ENCODE data around the gene STARD4. TPM values are rescaled to one million over a fixed set of nuclear protein-coding genes. Genes with fewer than 3 reads are reported as not detected.
A peak's percentile ranks its signal among the peaks of the same experiment; 100 is the strongest.

Gene STARD4, protein sequence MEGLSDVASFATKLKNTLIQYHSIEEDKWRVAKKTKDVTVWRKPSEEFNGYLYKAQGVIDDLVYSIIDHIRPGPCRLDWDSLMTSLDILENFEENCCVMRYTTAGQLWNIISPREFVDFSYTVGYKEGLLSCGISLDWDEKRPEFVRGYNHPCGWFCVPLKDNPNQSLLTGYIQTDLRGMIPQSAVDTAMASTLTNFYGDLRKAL
- 66.9 and 92.2 TPM in 2 replicates for total RNA-seq (2016; rRNA removed; fragmentation: Illumina TruSeq; extraction: Trizol)
- 7.4 and 7.8 TPM in 2 replicates for total RNA-seq (2016; cell fraction: cytosol; rRNA removed; fragmentation: Illumina TruSeq; extraction: Trizol; ENCODE audit: low read depth)
- 66.5 and 97.1 TPM in 2 replicates for total RNA-seq (2016; cell fraction: insoluble cytoplasmic fraction; rRNA removed; fragmentation: Illumina TruSeq; extraction: Trizol)
- 21.3 and 22.8 TPM in 2 replicates for total RNA-seq (2016; cell fraction: membrane; rRNA removed; fragmentation: Illumina TruSeq; extraction: Trizol)
- total RNA-seq (2016; cell fraction: nucleus; rRNA removed; fragmentation: Illumina TruSeq; extraction: Trizol): 67.3 and 73.5 TPM in 2 replicates
- polyA plus RNA-seq (2011; rRNA removed): 27.4 and 37.0 TPM in 2 replicates
- polyA plus RNA-seq (2011; cell fraction: cytosol; rRNA removed): 7.5 and 15.9 TPM in 2 replicates
- 31.7 and 60.0 TPM in 2 replicates for polyA plus RNA-seq (2011; cell fraction: nucleus; rRNA removed)
- polyA plus RNA-seq (2012): 39.3 and 40.0 TPM in 2 replicates
- polyA plus RNA-seq (2016; cell fraction: cytosol; fragmentation: Illumina TruSeq; extraction: Trizol; ENCODE audit: low read depth): 2.5 and 2.6 TPM in 2 replicates
- polyA plus RNA-seq (2016; cell fraction: insoluble cytoplasmic fraction; fragmentation: Illumina TruSeq; extraction: Trizol; ENCODE audit: low read depth): 52.5 and 58.1 TPM in 2 replicates
- polyA plus RNA-seq (2016; cell fraction: membrane; fragmentation: Illumina TruSeq; extraction: Trizol; ENCODE audit: low read depth): 7.8 and 8.0 TPM in 2 replicates
- polyA plus RNA-seq (2016; cell fraction: nucleus; fragmentation: Illumina TruSeq; extraction: Trizol; ENCODE audit: insufficient read depth, low read depth): 105 and 107 TPM in 2 replicates
- 15.2 and 24.2 TPM in 2 replicates for polyA minus RNA-seq (2011; rRNA and poly(A)+ RNA removed; ENCODE audit: low replicate concordance)
- polyA minus RNA-seq (2011; cell fraction: cytosol; rRNA and poly(A)+ RNA removed): 14.2 and 19.3 TPM in 2 replicates
- polyA minus RNA-seq (2011; cell fraction: nucleus; rRNA and poly(A)+ RNA removed): 53.0 and 82.6 TPM in 2 replicates
- Bru-seq, nascent RNA: percentile 92 among the genes with signal in this experiment
- BruChase-seq, experiment 1, labeled RNA remaining after a 6-hour chase: percentile 95 among the genes with signal in this experiment
- BruChase-seq, experiment 2, labeled RNA remaining after a 2-hour chase: percentile 95 among the genes with signal in this experiment
- long read RNA-seq, experiment 1, full-length matches to known transcripts: 11 of 15 reads
- long read RNA-seq, experiment 1, partial matches to known transcripts: 1 of 15 reads
- long read RNA-seq, experiment 1, other reads (novel, unspliced or antisense): 3 of 15 reads
- long read RNA-seq, experiment 2, partial matches to known transcripts: 1 of 35 reads
- long read RNA-seq, experiment 2, other reads (novel, unspliced or antisense): 31 of 35 reads

GRCh38 chr5:111512375-111513130 is at the start of gene STARD4:
TSS of gene STARD4 (minus strand) at chr5:111512535. CDS start at chr5:111507433, 5,102 bp downstream.
- Histone ChIP-seq H3K27ac (ENCODE audit: extremely low read length, insufficient read depth, low read length) (peak within 1 kb of the TSS; percentile 97), H3K9ac (ENCODE audit: insufficient read depth, low read depth, low read length) (peak within 1 kb of the TSS; percentile 92), H2AFZ (ENCODE audit: low read length) (peak within 1 kb of the TSS; percentile 65), H3K9me3 (ENCODE audit: low read length) (no peaks in the 10 kb centered on the region), H3K4me1 (ENCODE audit: insufficient read depth, low read length) (peaks cover 42% of the 10 kb centered on the region), H3K4me2 (ENCODE audit: low read depth, low read length) (peak within 1 kb of the TSS; percentile 90), H3K27me3 (ENCODE audit: control insufficient read depth in 1 of 2, insufficient read depth in 2 of 2, low read length in 2 of 2) (no peaks in the 10 kb centered on the region; a peak in 1 of 5 replicates), H3K4me3 (replicated peaks in 1 of 3; ENCODE audit: insufficient read depth in 1 of 3, low read depth in 2 of 3, low read length in 3 of 3) (peak within 1 kb of the TSS; percentile 89 to 97 (median 96)), H3K79me2 (ENCODE audit: insufficient read depth, low read length) (peaks cover 48% of the 10 kb centered on the region), H4K20me1 (ENCODE audit: insufficient read depth, low read length) (peaks cover 17% of the 10 kb centered on the region), H3K36me3 (replicated peaks in 1 of 2; ENCODE audit: control insufficient read depth in 1 of 2, insufficient read depth in 2 of 2, low read length in 2 of 2) (no peaks in the 10 kb centered on the region)
- DNase-seq (ENCODE audit: low spot score) (peak; percentile 92), ATAC-seq (peak; percentile 97), FAIRE-seq (peak; percentile 85)
- CTCF ChIA-PET (ENCODE audit: low intra/inter-chr PET ratio, low total read pairs): no interaction called here
- POLR2A ChIA-PET: interaction anchor here (0.7 to 0.9 kb wide), 2 partner anchors 19 to 648 kb away, joined by 3 to 8 read pairs; no protein-coding TSS in a partner anchor
- intact Hi-C loops (cut with micrococcal nuclease; ENCODE audit: unreplicated experiment): loop anchor here (5.0 kb wide), 3 partner anchors 230 to 650 kb away; partner anchors contain the start of gene NREP
- in situ Hi-C loops (cut with HindIII; ENCODE audit: extremely low pct_ligation_motif_present, low pct_unique_long_range_greater_than_20kb): no loop called here
- no TSS peak for BruUV-seq (replicated peaks)
- WGBS (ENCODE audit: low lambda C conversion rate): 1% methylated on average over 21 of the region's 41 CpGs
- peak; percentile 49 for TF ChIP-seq RARA (CRISPR knock-in tag; IDR thresholded peaks at IDR 0.05)
- peak; percentile 85 for TF ChIP-seq CREM (IDR thresholded peaks at IDR 0.05)
- no peak for TF ChIP-seq CREM (CRISPR knock-in tag; IDR thresholded peaks at IDR 0.05)
- peak; percentile 59; the same call in 1 of the 2 replicates for TF ChIP-seq PCBP1 (IDR thresholded peaks at IDR 0.05; ENCODE audit: borderline replicate concordance, low read depth, low read length)
- TF ChIP-seq, protein P1, sequence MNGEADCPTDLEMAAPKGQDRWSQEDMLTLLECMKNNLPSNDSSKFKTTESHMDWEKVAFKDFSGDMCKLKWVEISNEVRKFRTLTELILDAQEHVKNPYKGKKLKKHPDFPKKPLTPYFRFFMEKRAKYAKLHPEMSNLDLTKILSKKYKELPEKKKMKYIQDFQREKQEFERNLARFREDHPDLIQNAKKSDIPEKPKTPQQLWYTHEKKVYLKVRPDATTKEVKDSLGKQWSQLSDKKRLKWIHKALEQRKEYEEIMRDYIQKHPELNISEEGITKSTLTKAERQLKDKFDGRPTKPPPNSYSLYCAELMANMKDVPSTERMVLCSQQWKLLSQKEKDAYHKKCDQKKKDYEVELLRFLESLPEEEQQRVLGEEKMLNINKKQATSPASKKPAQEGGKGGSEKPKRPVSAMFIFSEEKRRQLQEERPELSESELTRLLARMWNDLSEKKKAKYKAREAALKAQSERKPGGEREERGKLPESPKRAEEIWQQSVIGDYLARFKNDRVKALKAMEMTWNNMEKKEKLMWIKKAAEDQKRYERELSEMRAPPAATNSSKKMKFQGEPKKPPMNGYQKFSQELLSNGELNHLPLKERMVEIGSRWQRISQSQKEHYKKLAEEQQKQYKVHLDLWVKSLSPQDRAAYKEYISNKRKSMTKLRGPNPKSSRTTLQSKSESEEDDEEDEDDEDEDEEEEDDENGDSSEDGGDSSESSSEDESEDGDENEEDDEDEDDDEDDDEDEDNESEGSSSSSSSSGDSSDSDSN (CRISPR knock-in tag; IDR thresholded peaks at IDR 0.05): peak; percentile 87
- peak; percentile 23; the same call in 1 of the 2 replicates for TF ChIP-seq ZNF644 (CRISPR knock-in tag; IDR thresholded peaks at IDR 0.05; ENCODE audit: low read depth)
- TF ChIP-seq ZNF44 (CRISPR knock-in tag; IDR thresholded peaks at IDR 0.05): peak; percentile 83; the same call in 1 of the 2 replicates
- TF ChIP-seq ZNF224 (CRISPR knock-in tag; IDR thresholded peaks at IDR 0.05): peak; percentile 95
- TF ChIP-seq SP5 (CRISPR knock-in tag; IDR thresholded peaks at IDR 0.05; ENCODE audit: borderline replicate concordance, low read depth): peak; percentile 84
- TF ChIP-seq ZEB1 (IDR thresholded peaks at IDR 0.05; ENCODE audit: insufficient replicate concordance, low read depth): no peak
- peak in 1 of 2 experiments; percentile 59; a peak in 2 of 4 replicates for TF ChIP-seq EP300 (IDR thresholded peaks at IDR 0.05; ENCODE audit: low read depth in 2 of 2, low read length in 2 of 2)
- TF ChIP-seq EP300 (CRISPR knock-in tag; IDR thresholded peaks at IDR 0.05; ENCODE audit: borderline replicate concordance): no peak
